GM12875 (cell line): ENCODE results near the gene SPATA18.

Source experiments
- H3K4me3 ChIP-seq: one replicate; pipeline ENCODE4 v1.5.1; 2011; ENCODE audit warnings: low read depth, low read length, control low read depth
- CTCF ChIP-seq: IDR thresholded peaks from 2 replicates; pipeline ENCODE4 v1.5.1; 2011; ENCODE audit warnings: low read depth, mild to moderate bottlenecking, control low read depth, inconsistent platforms, low read length, moderate library complexity, borderline replicate concordance; ENCODE audit not compliant: insufficient read depth

Gene SPATA18

GRCh38 chr4:52012651-52013050 is 38.5 kb upstream of the SPATA18 start:
- no peak overlapping the region for H3K4me3 ChIP-seq
- no peak for TF ChIP-seq CTCF

GRCh38 chr4:52014903-52015302 is 36.2 kb upstream of the SPATA18 start:
- no peak for TF ChIP-seq CTCF
- H3K4me3 ChIP-seq: no peak overlapping the region

GRCh38 chr4:52015366-52015765 is 35.7 kb upstream of the SPATA18 start:
- no peak for TF ChIP-seq CTCF
- no peak overlapping the region for H3K4me3 ChIP-seq

GRCh38 chr4:52016981-52017380 is 34.1 kb upstream of the SPATA18 start:
- no peak for TF ChIP-seq CTCF
- H3K4me3 ChIP-seq: no peak overlapping the region

GRCh38 chr4:52017814-52018213 is 33.3 kb upstream of the SPATA18 start:
- H3K4me3 ChIP-seq: no peak overlapping the region
- TF ChIP-seq CTCF: no peak

GRCh38 chr4:52019936-52020657 is 31.0 kb upstream of the SPATA18 start, which contains the start of gene LRRC66:
Gene LRRC66, minus strand, starts transcription at chr4:52020363. Its CDS starts 2,750 bp downstream, at chr4:52017613.
- no peak within 1 kb of the TSS for H3K4me3 ChIP-seq
- no peak for TF ChIP-seq CTCF

- no peak for TF ChIP-seq CTCF
- no peak overlapping the region for H3K4me3 ChIP-seq
Observed at GRCh38 chr4:52028970-52029369, 22.1 kb upstream of the SPATA18 start.
